GM18861 (cell line): ENCODE measurements around the gene DOP1A.
A peak's percentile ranks its signal among the peaks of the same experiment; 100 is the strongest.
"Not testable (repeated sequence)": the region's sequence is repeated elsewhere in the genome, so short reads cannot be mapped to it uniquely, and the experiment has no call there.

Source experiments
- ATAC-seq: cut with Tn5 transposase; IDR thresholded peaks from one replicate; pipeline ENCODE4 v1.9.1; 2021; ENCODE audit not compliant: unreplicated experiment

The DOP1A gene

DNA sequence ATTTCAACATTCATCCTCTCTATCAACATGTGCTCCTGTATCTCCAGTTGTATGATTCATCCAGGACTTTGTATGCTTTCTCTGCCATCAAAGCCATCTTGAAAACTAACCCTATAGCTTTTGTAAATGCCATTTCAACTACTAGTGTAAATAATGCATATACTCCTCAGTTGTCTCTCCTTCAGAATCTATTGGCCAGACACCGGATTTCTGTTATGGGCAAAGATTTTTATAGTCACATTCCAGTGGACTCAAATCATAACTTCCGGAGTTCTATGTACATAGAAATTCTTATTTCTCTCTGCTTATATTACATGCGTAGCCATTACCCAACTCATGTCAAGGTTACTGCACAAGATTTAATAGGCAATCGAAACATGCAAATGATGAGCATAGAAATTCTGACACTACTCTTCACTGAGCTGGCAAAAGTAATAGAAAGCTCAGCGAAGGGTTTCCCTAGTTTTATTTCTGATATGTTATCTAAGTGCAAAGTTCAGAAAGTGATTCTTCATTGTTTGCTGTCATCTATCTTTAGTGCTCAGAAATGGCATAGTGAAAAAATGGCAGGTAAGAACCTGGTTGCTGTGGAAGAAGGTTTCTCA lies 70.7 kb downstream of the DOP1A start:
- no peak for ATAC-seq

DNA sequence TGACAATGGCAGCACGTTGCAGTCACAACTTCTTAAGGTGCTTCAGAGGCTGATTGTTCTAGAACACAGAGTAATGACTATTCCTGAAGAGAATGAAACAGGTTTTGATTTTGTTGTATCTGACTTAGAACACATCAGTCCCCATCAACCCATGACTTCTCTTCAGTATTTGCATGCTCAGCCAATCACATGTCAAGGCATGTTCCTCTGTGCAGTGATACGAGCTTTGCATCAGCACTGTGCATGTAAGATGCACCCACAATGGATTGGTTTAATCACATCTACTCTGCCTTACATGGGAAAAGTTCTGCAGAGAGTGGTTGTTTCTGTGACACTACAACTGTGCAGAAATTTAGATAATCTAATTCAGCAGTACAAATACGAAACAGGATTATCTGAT lies 71.3 kb downstream of the DOP1A start:
- ATAC-seq = no peak

DNA sequence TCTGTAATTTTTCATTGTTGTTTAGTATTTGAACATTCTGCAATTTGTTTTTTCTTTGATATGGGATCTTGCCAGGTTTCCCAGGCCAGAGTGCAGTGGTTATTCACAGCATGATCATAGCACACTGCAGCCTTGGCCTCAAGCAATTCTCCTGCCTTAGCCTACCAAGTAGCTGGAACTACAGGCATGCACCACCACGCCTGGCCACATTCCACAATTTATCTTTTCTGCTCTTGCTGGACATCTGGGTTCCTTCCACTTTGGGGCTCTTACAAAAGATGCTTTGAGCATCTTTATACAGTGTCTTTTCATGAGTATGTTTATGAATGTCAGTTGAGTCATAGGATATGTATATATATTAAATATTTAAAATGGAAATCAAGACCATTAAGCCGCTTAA lies 83.6 kb downstream of the DOP1A start:
- no peak for ATAC-seq

DNA sequence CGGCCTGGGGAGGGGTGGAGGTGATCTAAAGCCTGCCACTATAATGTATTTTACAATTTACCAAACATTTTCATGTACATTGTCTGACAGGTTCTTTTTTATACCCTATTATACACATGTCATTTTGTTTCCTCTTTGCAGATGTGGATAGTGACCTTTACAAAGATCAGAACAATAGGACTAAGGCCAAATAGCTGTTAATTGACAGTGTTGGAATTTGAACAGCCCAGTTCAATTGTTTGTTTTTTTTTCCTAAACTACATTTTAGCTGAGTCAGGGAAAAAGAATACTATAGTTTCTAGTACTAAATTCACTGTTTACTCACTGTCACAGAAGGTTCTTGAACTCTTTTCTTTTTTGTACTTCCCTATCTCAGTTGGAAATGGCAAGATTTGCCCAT lies 85.4 kb downstream of the DOP1A start:
- no peak for ATAC-seq

DNA sequence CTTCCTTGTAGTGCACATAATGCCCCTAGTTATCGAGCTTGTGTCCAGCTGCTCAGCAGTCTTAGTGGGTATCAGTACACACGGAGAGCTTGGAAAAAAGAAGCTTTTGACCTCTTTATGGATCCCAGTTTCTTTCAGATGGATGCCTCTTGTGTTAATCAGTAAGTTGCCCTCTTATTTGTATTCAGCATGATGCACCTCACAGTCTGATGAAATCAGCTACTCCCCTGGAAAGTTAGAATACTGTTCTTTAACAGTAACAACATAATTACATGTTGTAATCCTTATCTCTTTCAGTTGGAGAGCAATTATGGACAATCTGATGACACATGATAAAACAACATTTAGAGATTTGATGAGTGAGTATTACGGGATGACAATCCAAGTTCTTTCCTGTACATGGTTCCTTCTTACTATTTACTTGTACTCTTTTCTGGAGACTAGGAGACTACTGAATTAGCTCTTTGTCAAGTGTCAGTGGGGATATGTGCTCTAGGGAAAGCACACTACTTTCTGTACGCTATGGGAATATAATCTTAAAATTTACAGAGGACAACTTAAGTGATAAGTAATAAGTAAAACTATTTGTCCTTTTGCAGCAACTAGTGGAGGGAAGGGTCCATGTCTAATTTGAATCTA lies 86.5 kb downstream of the DOP1A start:
- ATAC-seq = no peak

DNA sequence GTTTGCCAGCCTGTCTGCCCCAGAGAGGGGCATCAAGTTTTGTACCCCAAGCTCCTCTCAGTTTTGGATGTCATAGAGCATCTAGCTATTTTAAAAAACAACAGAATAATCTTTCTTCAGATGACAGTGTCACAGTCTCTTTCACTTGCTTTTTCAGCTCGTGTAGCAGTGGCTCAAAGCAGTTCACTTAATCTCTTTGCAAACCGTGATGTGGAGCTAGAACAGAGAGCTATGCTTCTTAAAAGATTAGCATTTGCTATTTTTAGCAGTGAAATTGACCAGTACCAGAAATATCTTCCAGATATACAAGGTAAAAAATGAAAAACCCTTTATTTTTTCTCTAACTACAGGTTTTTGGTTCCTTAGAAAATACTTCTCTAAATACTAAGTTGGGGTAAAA lies 88.3 kb downstream of the DOP1A start:
- no peak for ATAC-seq

DNA sequence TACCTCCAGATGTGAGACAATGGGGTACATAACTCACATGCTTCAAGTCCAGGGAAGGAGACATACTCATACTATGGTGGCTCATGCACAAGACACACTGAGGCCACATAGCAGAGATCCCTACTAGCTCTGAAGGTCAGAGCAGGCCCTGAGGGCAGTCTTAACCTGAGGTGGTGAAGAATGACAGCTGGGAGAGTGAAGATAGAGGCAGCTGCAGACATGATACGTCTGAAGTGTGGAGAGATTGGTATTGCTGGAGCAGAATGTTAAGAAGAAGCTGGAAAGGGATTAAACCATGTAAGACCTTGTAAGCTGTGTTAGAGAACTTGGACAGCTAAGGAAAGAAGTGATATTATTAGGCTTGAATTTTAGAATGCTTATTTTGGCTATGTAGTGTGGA lies 92.7 kb downstream of the DOP1A start:
- no peak for ATAC-seq

DNA sequence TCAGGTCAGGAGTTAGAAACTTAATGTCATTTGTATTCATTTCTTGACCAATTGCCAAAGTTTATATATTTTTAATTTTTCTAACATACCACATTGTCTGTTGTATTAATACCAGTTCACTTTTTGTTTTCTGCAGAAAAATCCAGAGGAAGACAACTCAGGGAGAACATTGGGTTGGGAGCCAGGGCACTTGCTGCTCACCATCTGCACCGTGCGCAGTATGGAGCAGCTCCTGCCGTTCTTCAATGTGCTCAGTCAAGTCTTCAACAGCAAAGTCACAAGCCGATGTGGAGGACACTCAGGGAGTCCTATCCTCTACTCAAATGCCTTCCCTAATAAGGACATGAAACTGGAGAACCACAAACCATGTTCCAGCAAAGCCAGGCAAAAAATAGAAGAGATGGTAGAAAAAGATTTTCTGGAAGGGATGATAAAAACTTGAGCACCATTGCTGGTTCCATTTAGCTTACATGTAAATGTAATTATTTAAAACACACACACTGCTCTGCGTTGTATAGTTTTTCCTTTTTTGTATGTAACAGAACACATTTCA lies 100.3 kb downstream of the DOP1A start:
- no peak for ATAC-seq

DNA sequence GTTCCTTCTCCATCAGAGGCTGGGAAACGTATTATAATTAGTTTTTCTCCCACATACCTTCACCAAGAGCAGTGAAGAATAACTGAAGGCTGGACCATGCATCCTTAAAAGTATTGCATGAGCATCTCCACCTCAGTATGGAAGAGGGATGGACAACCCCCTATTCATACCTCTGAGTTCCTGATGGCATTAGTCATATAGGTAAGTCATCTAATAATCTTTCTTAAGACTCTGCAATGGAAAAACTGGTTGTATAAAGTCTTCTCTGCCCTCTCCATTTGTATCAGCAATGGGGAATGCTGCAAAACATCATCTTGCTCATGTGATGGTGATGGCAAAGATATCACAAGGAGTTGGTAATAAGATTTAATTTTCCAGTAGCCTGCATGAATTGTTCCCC lies 101.1 kb downstream of the DOP1A start:
- no peak for ATAC-seq

DNA sequence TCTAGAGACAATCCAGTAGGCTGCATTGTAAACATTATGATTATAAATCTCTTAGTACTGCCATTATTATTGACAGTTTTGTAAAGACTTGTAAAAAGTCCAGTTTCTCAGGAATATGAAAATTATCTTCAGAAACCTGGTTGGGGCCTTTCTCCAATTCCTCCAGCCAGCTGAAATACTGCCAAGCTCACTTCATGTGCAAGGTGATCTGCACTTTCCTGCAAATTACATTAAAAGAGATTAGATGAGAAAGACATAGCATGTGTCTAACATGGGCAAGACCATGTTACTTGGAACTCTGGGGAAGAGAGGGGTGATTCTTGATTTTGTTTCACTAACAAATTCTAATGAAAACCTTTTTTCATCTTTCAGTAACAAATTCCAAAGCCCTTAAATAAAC lies 101.6 kb downstream of the DOP1A start:
- no peak for ATAC-seq

DNA sequence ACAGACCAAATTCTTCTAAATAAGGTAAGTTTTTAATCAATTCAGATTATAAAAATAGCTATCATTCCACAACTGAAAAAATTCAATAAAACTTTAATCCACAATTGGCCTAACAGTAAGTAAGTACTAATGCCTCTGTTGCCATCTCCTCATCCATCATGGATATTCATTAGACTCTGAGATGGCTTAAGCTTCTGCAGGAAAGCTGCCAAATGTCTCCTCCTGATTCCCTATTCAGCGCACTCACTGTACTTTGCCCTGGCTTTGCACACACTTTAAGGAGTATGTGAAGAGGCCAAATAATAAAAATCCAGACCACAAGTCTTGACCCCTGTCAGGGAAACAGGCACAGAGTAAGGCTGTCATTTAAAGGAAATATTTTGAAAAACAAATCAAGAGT lies 102.0 kb downstream of the DOP1A start:
- no peak for ATAC-seq

DNA sequence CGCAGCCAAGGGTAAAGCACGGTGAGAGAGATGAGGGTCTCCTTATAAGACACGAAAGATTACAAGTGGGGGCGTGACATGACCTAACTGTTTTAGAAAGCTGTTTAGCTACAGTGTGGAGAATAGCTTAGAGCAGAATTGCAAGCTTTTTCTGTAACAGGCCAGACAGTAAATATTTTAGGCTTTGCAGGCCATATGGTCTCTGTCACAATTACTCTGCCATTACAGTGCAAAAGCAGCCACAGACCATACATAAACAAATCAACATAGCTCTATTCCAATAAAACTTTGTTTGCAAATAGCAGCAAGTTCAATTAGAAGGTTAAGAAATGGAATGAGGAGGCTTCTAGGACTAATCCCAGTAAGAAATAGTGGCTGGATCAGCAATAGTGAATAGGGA lies 108.8 kb downstream of the DOP1A start:
- no peak for ATAC-seq

DNA sequence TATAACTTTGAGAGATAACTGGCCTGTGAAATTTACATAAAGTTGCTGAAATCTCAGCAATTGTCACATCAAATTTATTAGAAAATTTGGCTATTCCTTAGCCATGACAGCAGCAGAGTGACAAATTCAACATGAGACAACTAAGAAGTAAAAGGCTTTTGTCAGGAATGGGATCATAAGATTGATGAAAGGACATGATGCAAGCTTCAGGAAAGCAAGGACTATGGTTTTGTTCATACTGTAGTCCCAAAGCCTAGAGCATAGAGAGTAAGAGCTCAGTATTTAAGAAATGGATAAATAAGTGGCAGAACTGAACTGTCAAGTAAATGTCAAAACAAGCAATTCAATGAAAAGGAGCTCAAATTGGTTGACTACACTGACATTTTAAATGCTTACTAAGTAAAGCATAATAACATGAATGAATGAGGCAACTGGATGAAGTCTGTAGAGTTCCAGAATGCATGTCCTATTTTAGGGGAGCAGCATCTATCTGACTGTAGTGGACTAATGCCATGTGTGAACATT lies 113.0 kb downstream of the DOP1A start:
- no peak for ATAC-seq

DNA sequence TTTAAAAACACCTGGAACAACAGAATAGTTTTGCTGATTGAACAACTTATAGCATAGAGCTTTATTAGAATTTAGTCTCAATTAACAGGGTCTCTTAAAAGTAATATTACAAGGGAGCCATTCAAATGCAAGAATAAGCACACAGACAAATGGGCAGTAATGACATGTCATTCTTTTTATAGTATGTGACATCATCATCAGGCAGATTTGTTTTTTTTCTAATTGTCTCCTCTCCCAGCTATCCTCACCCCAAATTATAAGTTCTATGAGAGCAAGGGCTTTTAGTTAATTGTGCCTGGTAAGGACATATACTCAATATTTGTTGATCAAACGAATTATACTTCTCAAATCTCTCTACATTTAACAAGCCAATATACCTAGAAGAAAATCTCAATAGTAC lies 114.6 kb downstream of the DOP1A start:
- no peak for ATAC-seq

DNA sequence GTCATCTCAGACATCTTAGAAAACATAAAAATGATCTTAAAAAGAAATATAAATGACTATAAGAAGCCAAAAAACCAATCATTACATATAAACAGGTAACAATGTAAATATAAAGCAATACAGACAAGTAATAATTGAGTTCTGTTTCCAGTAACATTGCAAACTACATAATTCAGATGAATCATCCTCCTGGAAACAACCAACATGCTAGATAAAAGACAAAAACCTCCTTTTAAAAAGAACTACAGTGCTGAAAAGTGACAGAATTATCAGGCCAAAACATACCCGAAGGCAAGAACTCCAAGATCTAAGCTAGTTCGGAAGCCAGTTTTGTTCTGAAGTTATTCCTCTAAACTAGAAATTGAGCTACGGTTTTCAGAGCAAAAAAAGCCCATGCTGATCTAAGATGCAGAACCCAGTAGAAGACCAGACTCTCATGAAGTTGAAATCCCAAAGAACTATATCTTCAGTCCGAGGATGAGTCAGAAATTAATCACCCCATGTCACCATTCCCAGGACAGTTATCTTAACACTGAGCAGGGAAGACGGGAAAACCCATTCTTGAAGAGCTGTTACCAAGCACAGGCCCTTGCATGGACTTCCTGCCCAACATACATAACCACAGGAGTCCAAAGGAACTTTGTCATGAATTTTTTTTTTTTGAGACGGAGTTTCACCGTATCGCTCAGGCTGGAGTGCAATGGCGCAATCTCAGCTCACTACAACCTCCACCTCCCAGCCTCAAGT lies 115.8 kb downstream of the DOP1A start:
- ATAC-seq = no peak

DNA sequence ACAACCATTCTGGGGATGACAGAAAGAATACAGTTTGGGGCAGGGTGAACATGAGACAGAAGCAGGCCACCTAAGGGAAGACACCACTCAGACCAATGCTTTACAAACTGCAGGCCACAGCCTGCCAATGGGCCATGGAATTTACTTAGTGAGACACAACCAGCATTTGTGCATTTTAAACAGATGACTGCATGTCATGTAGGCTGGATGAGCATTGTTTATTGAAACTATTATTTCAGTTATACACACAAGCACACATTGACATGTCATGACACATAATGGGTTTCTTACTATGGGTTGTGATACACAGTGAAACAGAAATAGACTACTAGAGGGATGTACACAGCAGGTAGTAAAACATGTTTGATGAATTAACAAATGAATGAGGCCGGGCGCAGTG lies 117.6 kb downstream of the DOP1A start:
- ATAC-seq = no peak

DNA sequence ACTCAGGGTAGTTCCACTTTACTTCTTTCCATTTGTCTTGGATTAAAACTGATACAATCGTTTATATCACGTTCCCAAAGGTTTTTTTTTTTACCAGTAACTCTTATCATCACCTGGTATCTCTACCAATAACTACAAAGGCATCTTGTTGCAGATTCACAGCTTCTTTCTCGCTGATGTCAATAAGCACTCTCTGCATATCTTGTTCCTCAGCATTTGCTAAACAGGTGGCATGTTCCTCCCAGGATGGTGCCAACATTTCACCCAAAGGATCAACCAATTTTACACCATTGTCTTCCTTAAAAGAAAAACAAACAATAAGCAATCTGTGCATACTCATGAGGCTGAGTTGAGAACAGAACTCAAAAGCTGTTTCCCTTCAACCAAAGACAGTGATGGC lies 121.0 kb downstream of the DOP1A start:
- ATAC-seq = no peak

DNA sequence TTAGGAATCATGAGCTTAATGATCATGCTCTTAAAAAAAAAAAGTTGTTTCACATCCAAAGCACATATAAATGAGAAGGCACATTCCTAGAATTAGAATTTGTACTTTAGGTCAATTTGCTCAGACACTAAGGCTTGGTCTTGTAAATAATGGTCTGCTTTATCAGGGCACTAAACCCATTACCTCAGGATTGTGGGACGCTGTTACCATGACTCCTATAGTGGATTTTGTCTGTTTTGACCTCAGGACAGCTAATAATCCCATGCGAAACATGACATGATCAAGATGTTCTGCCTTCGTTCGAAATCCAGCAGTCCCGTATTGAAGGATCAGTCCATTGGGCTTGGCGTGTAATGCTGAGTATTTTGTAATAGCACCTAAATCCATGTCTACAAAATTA lies 123.2 kb downstream of the DOP1A start:
- no peak for ATAC-seq

DNA sequence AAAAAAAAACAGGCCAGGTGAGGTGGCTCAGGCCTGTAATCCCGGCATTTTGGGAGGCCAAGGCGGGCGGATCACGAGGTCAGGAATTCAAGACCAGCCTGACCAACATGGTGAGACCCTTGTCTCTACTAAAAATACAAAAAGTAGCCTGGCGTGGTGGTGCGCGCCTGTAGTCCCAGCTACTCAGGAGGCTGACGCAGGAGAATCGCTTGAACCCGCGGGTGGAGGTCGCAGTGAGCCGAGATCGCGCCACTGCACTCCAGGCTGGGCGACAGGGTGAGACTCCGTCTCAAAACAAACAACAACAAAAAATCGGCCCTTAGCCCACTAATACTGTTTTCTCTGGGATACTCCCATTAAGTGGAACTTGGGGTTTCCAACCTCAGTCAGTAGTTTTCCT lies 124.5 kb downstream of the DOP1A start:
- ATAC-seq = not testable (repeated sequence)

DNA sequence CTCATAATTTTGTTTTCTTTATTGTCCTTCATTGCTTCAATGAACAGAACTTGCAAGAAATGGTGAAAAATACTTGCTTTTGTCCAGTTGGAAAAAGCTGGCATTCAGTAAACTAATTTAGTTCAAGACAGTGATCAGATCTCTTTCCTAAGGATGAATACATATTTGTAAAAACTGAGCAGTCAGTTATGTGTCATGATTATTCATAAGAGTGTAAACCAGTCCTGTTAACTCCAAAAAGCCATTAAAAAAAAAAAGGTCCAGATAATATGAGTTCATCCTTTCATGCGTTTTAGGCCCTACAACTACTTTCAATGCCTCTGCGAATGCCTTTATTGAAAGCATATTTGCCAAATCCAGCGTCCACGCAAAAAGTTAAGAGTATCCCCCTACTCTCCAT lies 125.0 kb downstream of the DOP1A start:
- no peak for ATAC-seq

DNA sequence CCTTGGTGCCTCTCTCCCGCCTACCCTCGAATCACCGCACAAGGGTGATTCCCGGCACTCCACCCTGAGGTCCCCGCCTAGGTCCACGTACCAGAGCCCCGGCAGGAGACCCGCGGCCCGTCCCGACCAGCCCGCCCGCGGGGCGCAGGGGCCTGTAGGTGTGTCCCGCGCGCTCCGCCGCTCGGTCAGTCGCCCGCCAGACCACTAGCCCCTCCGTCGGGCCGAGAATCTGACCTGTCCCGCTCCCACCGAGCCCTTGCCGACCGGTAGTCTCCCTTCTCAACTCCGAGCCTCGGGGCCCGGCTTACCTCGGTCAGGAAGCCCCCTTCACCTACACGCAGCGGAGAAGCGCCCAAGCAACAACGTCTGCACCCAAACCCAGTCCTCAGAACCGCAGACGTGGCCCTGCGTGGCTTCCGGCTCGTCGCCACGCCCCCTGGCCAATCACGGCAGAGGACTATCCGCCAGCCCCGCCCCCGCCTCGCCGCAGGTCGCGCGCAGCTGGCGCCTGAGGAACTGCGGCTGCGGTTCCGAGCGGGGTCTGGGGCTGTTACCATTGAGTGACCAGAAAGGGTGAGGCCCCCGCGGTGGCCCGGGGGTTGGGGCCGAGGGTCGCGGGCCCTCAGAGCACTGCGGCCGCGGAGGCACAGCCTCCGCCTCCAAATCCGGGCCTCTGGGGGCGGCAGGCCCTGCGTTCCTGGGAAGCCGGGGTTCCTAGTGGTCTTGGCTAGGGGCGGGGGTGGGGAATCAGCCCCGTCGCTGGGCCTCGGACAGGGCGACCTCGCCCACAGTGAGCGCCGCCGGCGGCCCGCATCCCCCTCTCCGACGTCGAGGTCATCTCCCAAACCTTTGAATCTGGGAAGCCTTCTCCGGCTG lies 125.6 kb downstream of the DOP1A start, which contains the start of the genes PGM3 and RWDD2A:
Gene PGM3, minus strand, starts transcription at position 395 of the 876 bp plus-strand sequence. CDS start 2,253 bp downstream, outside the sequence.
Gene RWDD2A, plus strand, starts transcription at position 487 of the 876 bp plus-strand sequence. CDS start 1,095 bp downstream, outside the sequence.
- peak; percentile 96 for ATAC-seq
